GM12878 (cell line): Measurements from ENCODE around the gene FOXK1. TPM values are rescaled to one million over a fixed set of nuclear protein-coding genes. Genes with fewer than 3 reads are reported as not detected.

Source experiments
- ATAC-seq: fragments of 200-7000 bp; cut with Tn5 transposase; 3 replicates; pipeline ENCODE4 v1.9.1; 2020; ENCODE audit warnings: mild to moderate bottlenecking, moderate library complexity
- BruUV-seq: library from RNA; stranded (reverse); fragments of 400-500 nt; replicated peaks from 2 replicates; lab custom pipeline; 2021; lab: Mats Ljungman, UMichigan
- CTCF ChIA-PET: fragments of 300-600 bp; sonication (Branson Sonifier 250); formaldehyde crosslinking; extraction: SDS; loops from one replicate; lab custom pipeline; 2021; ENCODE audit warnings: inconsistent platforms; lab: Yijun Ruan, JAX
- POLR2A ChIA-PET: fragments of 350-600 bp; formaldehyde crosslinking; extraction: SDS; loops from one replicate; lab custom pipeline; 2021; ENCODE audit warnings: inconsistent platforms; lab: Charles Lee
- RAD21 ChIA-PET: fragments of 300-600 bp; sonication (Branson Sonifier 250); formaldehyde crosslinking; loops from one replicate; lab custom pipeline; 2023; ENCODE audit warnings: antibody characterized with exemption; ENCODE audit not compliant: unreplicated experiment; lab: Charles Lee
- SMC1A ChIA-PET: fragments of 300-600 bp; sonication (Branson Sonifier 250); formaldehyde crosslinking; loops from one replicate; lab custom pipeline; 2023; ENCODE audit not compliant: unreplicated experiment, uncharacterized antibody; lab: Charles Lee
- DNase-seq: peaks from one replicate; pipeline ENCODE4 v3.0.0-alpha.2; 2011; ENCODE audit warnings: low read depth, low spot score
- FAIRE-seq: peaks from 3 replicates; lab custom pipeline; 2011; peaks lifted over from hg19 to GRCh38; lab: Jason Lieb, UNC
- H2AFZ ChIP-seq: 2 replicates; pipeline ENCODE4 v1.6.0; 2011; ENCODE audit warnings: low read depth, low read length, control low read depth; ENCODE audit not compliant: control insufficient read depth
- H3K27ac ChIP-seq: 2 replicates; pipeline ENCODE4 v1.5.1; 2011; ENCODE audit warnings: control low read depth; ENCODE audit not compliant: control insufficient read depth, insufficient read depth
- H3K27me3 ChIP-seq, 2 experiments: replicated peaks in 1 of 2; 2 replicates each; pipeline versions ENCODE4 v1.6.0 to v1.6.1; 2011; ENCODE audit warnings: low read length in 1 of 2; ENCODE audit not compliant: control insufficient read depth in 2 of 2, insufficient read depth in 2 of 2
- H3K36me3 ChIP-seq, 2 experiments: 2 replicates each; pipeline ENCODE4 v1.5.1; 2011; ENCODE audit warnings: low read length in 1 of 2; ENCODE audit not compliant: control insufficient read depth in 2 of 2, insufficient read depth in 2 of 2
- H3K4me1 ChIP-seq: 2 replicates; pipeline ENCODE4 v1.6.1; 2011; ENCODE audit warnings: mild to moderate bottlenecking, low read length, moderate library complexity, mixed read lengths; ENCODE audit not compliant: control insufficient read depth, insufficient read depth
- H3K4me2 ChIP-seq: 2 replicates; pipeline ENCODE4 v1.6.0; 2011; ENCODE audit warnings: control low read depth; ENCODE audit not compliant: control insufficient read depth, insufficient read depth
- H3K4me3 ChIP-seq: fragments of 200-600 bp; sonication (generic); 2 replicates; pipeline ENCODE4 v1.5.1; 2016
- H3K79me2 ChIP-seq: 2 replicates; pipeline ENCODE4 v1.6.0; 2011; ENCODE audit warnings: low read length; ENCODE audit not compliant: control insufficient read depth, insufficient read depth
- H3K9ac ChIP-seq: 2 replicates; pipeline ENCODE4 v1.8.0; 2011; ENCODE audit warnings: low read length, control low read depth, mixed read lengths; ENCODE audit not compliant: control insufficient read depth, insufficient read depth
- H3K9me3 ChIP-seq: replicated peaks from 3 replicates; pipeline ENCODE4 v1.5.1; 2011; ENCODE audit warnings: mild to moderate bottlenecking, low read length; ENCODE audit not compliant: control insufficient read depth, insufficient read depth
- H4K20me1 ChIP-seq: 2 replicates; pipeline ENCODE4 v1.6.0; 2011; ENCODE audit not compliant: control insufficient read depth, insufficient read depth
- CBX3 ChIP-seq: fragments of 200-600 bp; sonication (generic); IDR thresholded peaks from 2 replicates; pipeline ENCODE4 v1.6.1; 2016; ENCODE audit warnings: low read depth, borderline replicate concordance
- DPF2 ChIP-seq: fragments of 450-650 bp; IDR thresholded peaks from 2 replicates; pipeline ENCODE4 v1.6.1; 2017; ENCODE audit warnings: mild to moderate bottlenecking
- EED ChIP-seq: sonication (generic); IDR thresholded peaks from 2 replicates; pipeline ENCODE4 v1.6.1; 2016; ENCODE audit warnings: antibody characterized with exemption, low read depth
- IRF4 ChIP-seq: IDR thresholded peaks from 2 replicates; pipeline ENCODE4 v1.6.1; 2011; ENCODE audit warnings: low read depth, low read length
- MYB ChIP-seq: fragments of 150-350 bp; IDR thresholded peaks from 2 replicates; pipeline ENCODE4 v1.6.1; 2014; ENCODE audit warnings: mild to moderate bottlenecking, low read depth, low read length, borderline replicate concordance
- NFYB ChIP-seq: IDR thresholded peaks from 2 replicates; pipeline ENCODE4 v1.6.1; 2011; ENCODE audit warnings: low read depth, mild to moderate bottlenecking, low read length, improper control_type of control experiment, moderate library complexity; ENCODE audit not compliant: insufficient read depth
- POU2F2 ChIP-seq: IDR thresholded peaks from 3 replicates; pipeline ENCODE4 v1.6.1; 2011; ENCODE audit warnings: low read depth, mild to moderate bottlenecking, low read length, borderline replicate concordance
- RELB ChIP-seq: fragments of 450-650 bp; IDR thresholded peaks from 2 replicates; pipeline ENCODE4 v1.6.1; 2017; ENCODE audit warnings: low read depth, mild to moderate bottlenecking, moderate library complexity
- REST ChIP-seq: IDR thresholded peaks from 2 replicates; pipeline ENCODE4 v1.6.1; 2012; ENCODE audit warnings: mild to moderate bottlenecking, low read depth, low read length
- RFX5 ChIP-seq: IDR thresholded peaks from 2 replicates; pipeline ENCODE4 v1.6.1; 2011; ENCODE audit warnings: low read depth, low read length, improper control_type of control experiment
- SMC3 ChIP-seq: IDR thresholded peaks from 2 replicates; pipeline ENCODE4 v1.6.1; 2011; ENCODE audit warnings: low read length, improper control_type of control experiment, borderline replicate concordance
- SREBF2 ChIP-seq: IDR thresholded peaks from 2 replicates; pipeline ENCODE4 v1.6.1; 2012; ENCODE audit warnings: mild to moderate bottlenecking, low read length
- YY1 ChIP-seq: IDR thresholded peaks from 2 replicates; pipeline ENCODE4 v1.6.1; 2011; ENCODE audit warnings: low read depth, mild to moderate bottlenecking, low read length
- ZNF274 ChIP-seq: IDR thresholded peaks from one replicate; pipeline ENCODE4 v1.8.0; 2011; ENCODE audit not compliant: insufficient read length, insufficient read depth
- WGBS: methylation state at CpG from one replicate; pipeline ENCODE4 v1.1.6; 2016; ENCODE audit warnings: low lambda C conversion rate; ENCODE audit not compliant: insufficient replicate concordance, insufficient coverage; ENCODE audit errors: missing lambda C conversion rate; 5-methylcytosine and 5-hydroxymethylcytosine counted together
- in situ Hi-C: fragments of 300-500 bp; cut with MboI; formaldehyde crosslinking; loops from 9 replicates; pipeline ENCODE4 v1.14.3; 2018; ENCODE audit warnings: mixed read lengths
- intact Hi-C: fragments of 100-400 bp; cut with micrococcal nuclease; formaldehyde crosslinking; loops from one replicate; pipeline ENCODE4 v1.14.2; 2022; ENCODE audit not compliant: unreplicated experiment
- polyA plus RNA-seq, 11 experiments: library from polyadenylated mRNA; depleted of rRNA in 4 of 11; unstranded in 6 of 11; stranded (reverse) in 5 of 11; fragments of >200 nt; fragmentation: Nextera tagmentation in 4 of 11; fragmentation: Illumina TruSeq in 1 of 11; extraction: Ambion mirVana in 4 of 11; extraction: Trizol in 1 of 11; gene quantifications; 1 replicate in 1 of 11; 2 replicates in 10 of 11; pipeline versions ENCODE4 v1.2.1 to v1.2.3, GENCODE V29; 2011 to 2016; ENCODE audit warnings: inconsistent platforms in 2 of 11, missing spikeins in 2 of 11, low read depth in 1 of 11
- total RNA-seq, 4 experiments: library from RNA; depleted of rRNA in 3 of 4; stranded (reverse); fragments of >200 nt in 3 of 4; fragmentation: Illumina TruSeq in 1 of 4; extraction: Trizol in 1 of 4; gene quantifications; 2 replicates each; pipeline versions ENCODE4 v1.2.1 to v1.2.3, GENCODE V29; 2013 to 2021

Gene FOXK1
- total and polyA plus RNA-seq, 10 of the 15 experiments (the other 5 are each of a cell fraction or from before 2014, with no cell fraction given), result 0.24 to 31.8 (median 4.5) TPM

- ATAC-seq (no peak), DNase-seq (no peak), FAIRE-seq (no peak)
- H3K79me2 ChIP-seq, result peaks cover 44% of the 10 kb centered on the region
- H3K4me2 ChIP-seq, result no peak overlapping the region
- H3K9ac ChIP-seq, result no peak overlapping the region
- H2AFZ ChIP-seq, result no peak overlapping the region
- peaks cover 6% of the 10 kb centered on the region for H4K20me1 ChIP-seq
- H3K36me3 ChIP-seq, result peaks cover 3 to 4% of the 10 kb centered on the region in 2 experiments; a peak in 3 of 4 replicates
- H3K4me1 ChIP-seq, result peaks cover 19% of the 10 kb centered on the region
- RAD21 ChIA-PET, result no interaction called here
- H3K27me3 ChIP-seq, result no peaks in the 10 kb centered on the region
- H3K27ac ChIP-seq, result no peak overlapping the region
- SMC1A ChIA-PET, result no interaction called here
- CTCF ChIA-PET, result no interaction called here
- 96% methylated on average over 11 of the region's 15 CpGs for WGBS
- in situ Hi-C loops (no loop called here), intact Hi-C loops (no loop called here)
- no peak overlapping the region for H3K4me3 ChIP-seq
- no TSS peak for BruUV-seq
- no peaks in the 10 kb centered on the region; the same call in 2 of the 3 replicates for H3K9me3 ChIP-seq
- TF ChIP-seq YY1, result no peak
- no peak for TF ChIP-seq POU2F2
- TF ChIP-seq REST, result no peak
- TF ChIP-seq NFYB, result no peak
- TF ChIP-seq MYB, result no peak
- no peak for TF ChIP-seq CBX3
- no peak for TF ChIP-seq ZNF274
- no peak for TF ChIP-seq SMC3
- TF ChIP-seq SREBF2, result no peak
- no peak for TF ChIP-seq DPF2
- no peak for TF ChIP-seq RFX5
- TF ChIP-seq RELB, result no peak
- no peak for TF ChIP-seq IRF4
- no peak for TF ChIP-seq EED
- POLR2A ChIA-PET, result no interaction called here
These were observed 32.1 kb downstream of the FOXK1 start for GRCh38 chr7:4714161-4714700.
